Measurements from ENCODE around the gene GOLGA6L7.
"Not testable (repeated sequence)": the region's sequence is repeated elsewhere in the genome, so short reads cannot be mapped to it uniquely, and the experiment has no call there.

GOLGA6L7 gene, protein sequence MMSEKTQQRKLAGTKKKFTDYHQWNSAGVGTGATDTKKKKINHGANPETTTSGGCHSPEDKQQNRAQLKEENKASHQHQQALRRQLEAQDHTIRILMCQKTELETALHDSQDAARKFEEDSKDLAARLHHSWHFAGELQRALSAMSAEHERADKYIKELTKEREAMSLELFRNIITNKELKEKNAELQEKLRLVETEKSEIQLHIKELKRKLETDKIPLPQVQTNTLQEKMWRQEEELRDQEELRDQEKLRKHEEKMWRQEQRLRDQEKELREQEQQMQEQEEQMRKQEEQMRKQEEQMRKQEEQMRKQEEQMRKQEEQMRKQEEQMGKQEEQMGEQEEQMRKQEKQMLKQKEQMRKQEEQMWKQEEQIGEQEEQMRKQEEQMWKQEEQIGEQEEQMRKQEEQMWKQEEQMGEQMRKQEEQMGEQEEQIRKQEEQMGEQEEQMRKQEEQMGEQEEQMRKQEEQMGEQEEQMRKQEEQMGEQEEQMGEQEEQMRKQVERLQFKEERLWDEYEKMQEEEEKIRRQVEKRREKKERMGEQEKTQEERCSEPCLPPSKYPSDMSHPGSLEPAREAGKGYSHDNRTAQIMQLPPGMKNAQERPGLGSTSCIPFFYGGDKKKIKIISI

GRCh38 chr15:28848521-28848920, at the start of gene GOLGA6L7:
GOLGA6L7 (minus strand) TSS chr15:28848644; CDS start chr15:28848549, 95 bp downstream.
- in situ Hi-C loops (cut with MboI; ENCODE audit: low sequenced_read_pairs) = not testable (repeated sequence)

DNA sequence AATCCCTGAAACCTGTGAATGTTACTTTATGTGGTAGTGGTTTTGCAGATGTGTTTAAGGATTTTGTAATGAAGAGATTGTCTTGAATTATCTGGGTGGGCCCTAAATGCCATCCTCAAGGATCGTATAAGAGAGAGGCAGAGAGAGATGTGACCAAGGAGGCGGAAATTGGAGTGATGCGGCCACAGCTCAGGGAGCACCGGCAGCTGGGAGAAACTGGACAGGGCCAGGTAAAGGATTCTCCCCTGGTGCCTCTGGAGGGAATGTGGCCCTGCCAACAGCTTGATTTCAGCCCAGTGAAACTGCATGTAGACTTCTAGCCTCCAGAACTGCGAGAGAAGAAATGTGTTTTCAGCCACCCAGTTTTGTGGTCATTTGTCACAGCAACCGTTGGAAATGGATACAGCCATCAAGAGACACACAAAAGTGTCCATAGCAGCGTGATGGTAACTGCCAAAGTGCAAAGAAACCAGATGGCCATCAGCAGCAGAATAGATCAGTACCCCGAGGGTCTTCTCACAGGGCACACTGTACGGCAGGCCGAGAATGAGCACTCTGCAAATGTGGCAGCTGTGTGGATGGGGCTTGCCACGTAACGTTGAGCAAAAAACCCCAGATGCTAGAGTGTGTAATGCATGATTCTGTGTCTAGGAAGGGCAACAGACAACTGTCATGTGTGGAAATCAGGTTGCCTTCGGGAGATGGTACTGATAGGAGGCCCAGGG, 49.6 kb upstream of the GOLGA6L7 start:
- in situ Hi-C loops (cut with MboI; ENCODE audit: low sequenced_read_pairs) = no loop called here

GRCh38 chr15:28896951-28897350, 48.5 kb upstream of the GOLGA6L7 start:
- in situ Hi-C loops (cut with MboI; ENCODE audit: low sequenced_read_pairs) = no loop called here

DNA sequence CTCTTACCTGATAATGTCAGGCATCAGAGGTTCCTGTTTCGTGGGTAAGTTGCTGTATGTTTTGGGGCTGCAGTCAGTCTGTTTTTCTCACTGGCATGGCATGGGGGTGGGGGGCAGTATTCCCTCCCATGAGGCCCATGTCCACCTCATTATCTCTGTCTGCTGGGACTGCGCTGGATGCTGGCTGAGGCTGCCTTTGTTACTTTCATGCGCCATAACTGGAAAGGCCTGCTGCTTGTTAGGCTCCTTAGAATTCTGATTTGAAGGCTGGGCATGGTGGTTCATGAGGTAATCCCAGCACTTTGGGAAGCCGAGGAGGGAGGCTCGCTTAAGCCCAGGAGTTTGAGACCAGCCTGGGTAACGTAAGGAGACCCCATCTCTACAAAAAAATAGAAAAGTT, 47.1 kb upstream of the GOLGA6L7 start:
- in situ Hi-C loops (cut with MboI; ENCODE audit: low sequenced_read_pairs) = no loop called here

DNA sequence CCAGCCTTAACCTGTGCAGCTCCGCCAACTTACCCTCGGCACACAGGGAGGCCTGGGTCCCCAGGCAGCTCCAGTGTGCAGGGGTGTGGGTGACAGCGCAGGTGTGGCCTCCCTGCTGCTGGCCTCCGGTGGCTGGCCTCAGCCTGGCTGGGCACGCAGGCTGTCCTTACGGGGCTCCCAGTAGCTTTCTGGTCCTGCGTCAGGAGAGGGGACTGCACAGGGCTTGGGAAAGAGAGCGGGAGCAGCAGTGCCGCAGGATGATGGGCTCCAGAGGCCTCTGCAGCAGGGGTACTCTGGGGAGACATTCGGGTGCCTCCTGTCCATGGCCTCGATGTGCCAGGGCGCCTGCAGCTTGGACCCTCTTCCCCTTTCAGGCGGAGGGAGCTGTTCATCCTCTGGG, 46.7 kb upstream of the GOLGA6L7 start:
- in situ Hi-C loops (cut with MboI; ENCODE audit: low sequenced_read_pairs) = no loop called here

DNA sequence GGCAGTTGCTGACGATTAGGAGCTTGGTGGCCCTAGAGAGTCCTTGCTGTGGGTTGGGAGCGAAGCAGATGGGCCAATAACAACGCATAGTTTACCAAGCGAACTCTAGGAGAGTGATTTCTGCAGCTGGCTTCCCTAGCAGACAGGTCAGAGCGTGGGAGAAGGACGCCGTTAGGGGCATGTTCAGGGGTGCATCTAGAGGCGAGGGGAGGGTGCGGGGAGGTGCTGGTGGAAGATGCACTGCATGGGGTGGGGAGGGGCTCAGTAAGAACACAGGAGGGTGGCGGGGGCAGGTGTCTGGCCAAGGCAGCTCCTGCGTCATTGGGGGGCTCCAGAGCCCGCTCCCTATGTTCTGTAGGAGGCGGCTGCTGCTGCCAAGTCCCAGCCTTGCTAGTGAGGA, 46.2 kb upstream of the GOLGA6L7 start:
- in situ Hi-C loops (cut with MboI; ENCODE audit: low sequenced_read_pairs) = no loop called here

- in situ Hi-C loops (cut with MboI; ENCODE audit: low sequenced_read_pairs) = no loop called here
Observed at GRCh38 chr15:28892789-28893610, 44.6 kb upstream of the GOLGA6L7 start.

DNA sequence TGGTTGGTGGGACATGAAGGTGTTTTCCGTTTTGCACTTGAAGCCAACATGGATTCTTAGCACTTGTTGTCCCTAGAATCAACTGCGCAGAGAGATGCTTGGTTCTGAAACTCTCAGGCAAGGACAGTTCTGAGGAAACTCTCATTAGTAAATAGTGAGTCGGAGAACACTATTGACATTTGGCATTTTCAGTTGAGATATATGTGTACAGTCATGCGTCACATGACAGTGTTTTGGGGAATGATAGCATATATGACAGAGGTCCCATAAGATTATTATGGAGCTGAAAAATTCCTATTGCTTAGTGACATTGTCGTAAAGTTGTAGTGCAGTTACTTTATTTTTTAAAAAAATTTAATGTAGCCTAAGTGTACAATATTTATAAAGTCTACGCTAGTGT, 43.1 kb upstream of the GOLGA6L7 start:
- in situ Hi-C loops (cut with MboI; ENCODE audit: low sequenced_read_pairs) = no loop called here

GRCh38 chr15:28890711-28891495, 42.5 kb upstream of the GOLGA6L7 start:
- in situ Hi-C loops (cut with MboI; ENCODE audit: low sequenced_read_pairs) = no loop called here

GRCh38 chr15:28890291-28890690, 41.8 kb upstream of the GOLGA6L7 start:
- in situ Hi-C loops (cut with MboI; ENCODE audit: low sequenced_read_pairs) = not testable (repeated sequence)

GRCh38 chr15:28889871-28890270, 41.4 kb upstream of the GOLGA6L7 start:
- in situ Hi-C loops (cut with MboI; ENCODE audit: low sequenced_read_pairs) = not testable (repeated sequence)

DNA sequence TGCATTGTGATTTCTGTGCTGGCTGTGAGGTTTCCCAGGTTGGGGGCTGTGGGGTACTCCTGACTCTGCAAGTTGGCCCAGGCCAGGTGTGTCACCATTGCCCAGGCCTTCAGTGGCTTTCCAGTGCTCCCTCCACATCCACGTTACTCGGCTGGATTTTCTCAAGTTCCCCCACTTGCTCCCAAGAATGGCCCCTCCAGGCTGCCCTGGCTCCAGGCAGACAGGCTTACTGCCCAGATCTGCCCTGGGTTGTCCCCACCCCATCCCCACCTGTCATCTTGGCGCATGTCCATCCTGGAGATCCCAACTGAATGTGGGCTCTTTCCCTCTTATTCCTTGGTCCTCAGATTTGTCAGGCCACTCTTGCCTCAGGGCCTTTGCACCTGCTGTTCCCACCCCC, 40.9 kb upstream of the GOLGA6L7 start:
- in situ Hi-C loops (cut with MboI; ENCODE audit: low sequenced_read_pairs) = no loop called here

DNA sequence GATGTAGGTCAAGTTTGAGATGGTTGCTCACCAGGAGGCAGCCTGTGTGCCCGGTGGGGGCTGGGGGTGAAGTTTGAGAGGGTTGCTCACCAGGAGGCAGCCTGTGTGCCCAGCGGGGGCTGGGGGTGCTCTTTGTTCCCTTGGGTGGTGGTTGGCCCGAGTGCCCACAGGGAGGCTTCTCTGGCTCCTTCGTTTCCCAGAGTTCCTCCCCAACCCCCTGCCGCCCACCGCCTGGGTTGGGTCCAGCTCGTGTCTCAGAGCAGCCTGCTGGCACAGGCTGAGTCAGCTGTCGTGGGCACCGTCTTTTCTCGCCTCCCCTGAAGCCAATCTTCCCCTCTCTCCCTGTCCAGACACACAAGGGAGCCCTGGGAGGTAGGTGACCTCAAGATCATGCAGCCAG, 40.5 kb upstream of the GOLGA6L7 start:
- in situ Hi-C loops (cut with MboI; ENCODE audit: low sequenced_read_pairs) = no loop called here

DNA sequence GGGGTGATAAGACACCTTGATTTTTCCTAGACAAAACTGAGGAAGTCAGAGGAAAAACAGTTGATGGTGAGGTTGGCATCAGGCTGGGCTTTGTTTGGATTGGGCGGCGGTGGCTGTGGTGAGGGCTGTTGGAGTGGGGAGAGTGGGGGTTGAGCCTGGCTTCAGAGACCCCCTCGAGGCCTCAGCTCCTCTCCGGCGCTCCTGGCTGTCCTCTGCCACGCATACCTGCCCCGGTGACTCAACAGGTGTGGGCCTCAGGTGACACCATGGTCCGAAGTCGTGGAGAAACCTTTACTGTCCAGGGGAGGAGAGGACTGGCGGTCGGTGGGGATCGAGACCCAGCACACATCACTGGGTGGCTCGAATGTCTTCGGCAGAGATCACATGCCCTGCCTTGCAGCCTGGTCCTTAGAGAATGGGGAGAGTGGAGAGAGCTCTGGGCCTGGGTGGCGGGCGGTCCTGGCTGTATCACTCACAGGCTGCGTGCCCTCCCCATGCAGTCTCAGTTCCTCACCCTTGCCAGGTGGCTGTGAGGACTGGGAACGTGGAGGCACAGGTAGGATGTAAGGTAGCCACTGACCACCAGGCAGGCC, 40.0 kb upstream of the GOLGA6L7 start:
- in situ Hi-C loops (cut with MboI; ENCODE audit: low sequenced_read_pairs) = no loop called here

DNA sequence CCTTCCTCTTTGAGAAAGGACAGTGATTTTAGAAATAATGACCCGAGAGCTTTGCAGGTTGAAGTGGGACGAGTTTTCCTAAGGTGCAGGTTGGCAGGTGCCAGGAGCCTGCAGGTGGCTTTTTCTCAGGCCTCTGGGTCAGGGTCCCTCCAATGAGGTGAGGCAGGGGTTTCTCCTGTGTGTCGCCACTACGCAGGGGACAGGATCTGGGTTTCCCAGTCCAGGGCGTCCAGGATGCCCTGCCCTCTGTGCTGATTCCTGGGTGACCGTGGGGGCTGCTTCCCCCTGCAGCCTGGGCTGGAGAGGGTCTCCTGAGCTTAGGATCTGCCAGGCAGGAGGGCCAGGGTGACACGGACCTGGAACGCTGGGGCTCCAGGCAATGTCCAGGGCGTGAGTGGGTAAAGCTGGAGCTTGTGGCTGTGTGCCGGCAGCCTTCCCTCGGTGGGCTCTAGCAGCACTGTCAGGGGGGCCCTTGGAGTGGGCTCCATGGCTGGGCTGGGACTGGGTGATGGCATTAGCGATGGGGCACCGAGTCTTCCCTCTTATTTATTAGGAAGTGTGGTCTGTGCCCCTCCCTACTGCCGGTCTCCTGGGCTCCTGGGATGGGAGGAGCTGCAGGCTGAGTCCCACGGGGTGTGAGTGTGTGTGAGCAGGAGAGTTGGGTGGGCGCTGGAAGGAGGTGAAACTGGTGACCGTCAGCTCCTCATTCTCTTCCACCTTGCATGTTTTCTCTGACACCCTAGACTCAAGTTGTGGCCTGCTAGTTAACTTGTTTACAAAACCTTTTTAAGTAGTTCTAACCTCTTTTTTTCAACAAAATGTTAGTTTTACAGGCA, 39.1 kb upstream of the GOLGA6L7 start:
- in situ Hi-C loops (cut with MboI; ENCODE audit: low sequenced_read_pairs) = no loop called here

DNA sequence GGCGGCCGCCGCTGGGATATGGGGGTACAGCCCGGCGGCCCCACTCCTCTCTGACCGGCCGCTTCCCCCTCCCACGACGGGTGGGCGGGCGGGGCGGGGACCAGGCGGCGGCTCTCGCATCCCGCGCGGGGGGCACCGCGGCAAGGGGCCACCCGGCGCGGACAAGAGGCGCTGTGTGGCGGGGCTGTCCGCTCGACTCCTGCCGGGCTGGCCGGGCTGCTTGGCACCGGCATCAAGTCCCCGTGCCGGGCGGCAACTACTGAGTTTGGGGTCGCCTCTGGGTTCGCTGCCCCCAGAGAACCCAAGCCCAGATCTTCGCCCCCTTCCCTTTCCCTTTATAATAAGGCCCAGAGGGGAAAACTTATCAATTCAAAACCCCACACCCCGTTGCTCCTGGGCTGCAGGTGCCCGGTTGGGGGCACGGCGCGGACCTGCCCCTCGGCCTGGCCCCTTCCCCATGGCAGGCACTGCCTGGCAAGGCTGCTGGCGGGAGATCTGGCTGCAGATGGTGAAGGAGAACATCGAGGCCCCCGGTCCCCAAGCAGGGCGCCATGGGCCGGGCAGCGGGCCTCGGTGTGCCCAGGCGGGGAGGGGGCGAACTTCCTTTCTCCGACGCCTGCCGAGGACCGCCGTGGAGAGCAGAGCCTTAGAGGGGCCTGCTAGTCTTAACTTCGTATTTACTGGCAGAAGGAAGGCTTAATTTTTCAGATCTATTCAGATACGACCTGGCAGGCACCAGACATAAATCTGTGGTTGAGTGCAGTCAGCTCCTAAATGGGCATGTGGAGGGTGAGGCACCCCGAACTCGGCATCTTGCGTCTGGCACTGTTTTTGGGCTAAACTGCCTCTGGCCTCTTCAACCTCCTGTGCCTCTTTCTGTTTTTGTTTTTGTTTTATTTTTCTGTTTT, 38.2 kb upstream of the GOLGA6L7 start:
- in situ Hi-C loops (cut with MboI; ENCODE audit: low sequenced_read_pairs) = no loop called here

DNA sequence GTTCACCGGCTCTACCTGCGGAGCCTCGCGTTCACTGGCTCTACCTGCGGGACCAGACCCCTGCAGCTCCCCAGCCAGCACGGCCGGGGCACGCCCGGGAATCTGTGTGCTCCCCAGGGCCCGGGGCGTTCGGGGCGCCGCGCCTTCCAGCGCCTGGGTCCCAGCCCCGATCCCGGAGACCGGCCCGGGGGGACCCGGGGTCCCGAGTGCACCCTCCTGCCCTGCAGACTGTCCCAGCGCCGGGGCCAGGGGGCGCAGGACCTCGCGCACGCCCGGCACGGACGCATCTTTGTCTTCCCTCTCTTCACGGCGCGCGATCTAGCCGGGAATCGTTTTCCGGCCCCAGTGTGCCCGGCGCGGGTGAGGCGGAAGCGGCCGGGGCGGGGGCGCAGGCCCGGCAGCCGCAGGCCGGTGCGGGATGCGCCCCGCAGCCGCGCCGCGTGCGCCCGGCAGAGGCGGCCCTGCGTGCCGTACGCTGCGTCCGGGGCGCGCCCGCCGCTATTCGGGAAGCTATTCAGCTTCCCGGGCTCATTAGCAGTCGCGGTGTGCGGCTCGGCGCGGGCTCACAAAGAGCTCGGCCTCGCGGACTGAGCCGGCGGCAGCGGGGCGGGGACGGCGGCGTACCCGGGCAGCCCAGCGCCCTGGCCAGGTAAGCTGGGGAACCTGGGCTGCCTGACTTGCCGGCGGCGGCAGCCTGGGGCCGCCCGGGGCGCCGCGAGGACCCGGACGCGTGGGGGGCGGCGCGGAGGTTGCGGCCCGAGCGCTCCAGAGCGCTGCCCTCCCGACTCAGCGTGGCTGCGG, 37.4 kb upstream of the GOLGA6L7 start, which contains the start of gene APBA2:
TSS of gene APBA2 (plus strand) at position 345 of the 801 bp plus-strand sequence. CDS start 167,911 bp downstream, outside the sequence.
- in situ Hi-C loops (cut with MboI; ENCODE audit: low sequenced_read_pairs) = no loop called here

All from hTERT RPE-1 (cell line).